Measurements from ENCODE around the gene SCO1.

SCO1 gene

GRCh38 chr17:10649602-10650001, 47.7 kb downstream of the SCO1 start:
- no peak for DNase-seq

DNA sequence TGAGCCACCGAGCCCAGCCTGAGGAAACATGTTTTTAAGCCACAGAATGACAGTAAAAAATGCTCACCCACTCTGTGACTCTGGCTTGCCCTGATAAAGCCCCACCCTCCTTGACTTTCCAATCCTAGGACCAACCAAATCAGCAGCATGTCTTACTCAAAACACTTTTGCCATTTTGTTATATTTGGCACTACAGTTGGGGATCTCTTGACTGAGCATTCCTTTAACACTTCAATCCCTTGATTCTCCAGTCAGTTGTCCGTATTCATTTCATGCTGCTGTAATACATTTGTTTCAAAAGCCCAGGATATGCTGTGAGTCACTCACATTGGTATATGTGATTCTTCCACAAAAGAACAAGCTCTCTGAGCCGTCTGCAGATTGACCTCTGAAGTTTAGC, 48.4 kb downstream of the SCO1 start:
- peak; percentile 61 for DNase-seq

DNA sequence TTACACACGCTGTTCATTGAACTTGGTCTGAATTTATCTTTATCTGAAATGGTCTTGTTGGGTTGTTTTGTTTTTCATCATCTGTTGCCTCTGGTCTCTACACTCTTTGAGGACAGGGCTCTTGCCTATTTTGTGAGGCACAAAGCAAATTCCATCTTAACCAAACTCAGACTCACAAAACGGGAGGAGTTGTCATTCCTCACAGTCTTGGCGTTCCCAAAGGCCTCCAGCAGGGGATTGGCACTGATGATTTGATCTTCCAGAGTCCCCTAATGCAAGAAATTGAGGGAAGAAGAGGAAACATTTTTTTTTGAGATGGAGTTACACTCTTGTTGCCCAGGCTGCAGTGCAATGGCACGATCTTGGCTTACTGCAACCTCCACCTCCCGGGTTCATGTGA, 49.0 kb downstream of the SCO1 start:
- DNase-seq, result no peak

DNA sequence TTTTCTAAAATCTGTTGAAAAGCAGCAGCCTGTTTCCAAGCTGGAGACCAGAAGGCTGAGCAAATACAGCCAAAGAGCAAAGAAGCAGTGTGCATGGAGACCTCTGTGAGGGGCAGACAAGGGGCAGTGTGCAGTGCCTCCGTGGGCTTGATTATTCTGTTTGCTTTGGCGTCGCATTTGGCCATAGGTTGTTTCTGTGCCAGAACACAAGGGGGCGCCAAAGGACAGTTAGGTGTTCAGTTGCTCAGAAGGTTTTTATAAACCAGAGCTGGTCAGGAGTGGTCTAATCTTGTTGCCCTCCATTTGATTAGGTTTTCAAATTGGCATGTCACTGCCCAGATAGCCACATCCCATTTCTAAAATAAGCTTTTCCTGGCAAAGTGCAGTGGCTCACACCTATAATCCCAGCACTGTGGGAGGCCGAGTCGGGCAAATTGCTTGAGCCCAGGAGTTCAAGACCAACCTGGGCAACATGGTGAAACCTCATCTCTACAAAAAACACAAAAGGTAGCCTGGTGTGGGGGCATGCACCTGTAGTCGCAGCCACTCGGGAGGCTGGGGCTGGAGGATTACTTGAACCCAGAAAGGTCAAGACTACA, 50.8 kb downstream of the SCO1 start:
- peak; percentile 75 for DNase-seq

DNA sequence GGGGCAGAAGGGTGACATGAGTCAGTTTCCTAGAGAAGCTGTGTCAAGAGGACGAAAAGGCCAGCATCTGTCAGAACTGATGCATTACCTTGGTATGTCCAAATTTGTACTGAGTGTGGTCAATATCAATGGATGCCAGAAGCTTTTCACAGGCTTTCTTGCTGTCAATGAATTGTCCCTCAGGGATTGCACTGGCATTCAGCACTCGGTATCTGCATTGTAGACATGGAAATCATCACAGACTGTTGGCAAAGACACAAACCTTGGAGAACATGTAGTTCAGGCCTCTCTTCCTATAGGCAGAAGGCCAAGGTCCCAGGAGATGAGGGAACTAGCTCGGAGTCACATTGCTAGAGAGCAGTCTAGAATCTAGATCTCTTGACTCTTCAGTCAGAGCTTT, 56.9 kb downstream of the SCO1 start:
- DNase-seq, result no peak

GRCh38 chr17:10638151-10638550, 59.2 kb downstream of the SCO1 start:
- DNase-seq, result no peak

- no peak for DNase-seq
Observed at GRCh38 chr17:10635290-10635689, 62.0 kb downstream of the SCO1 start.

GRCh38 chr17:10633738-10634379, 63.5 kb downstream of the SCO1 start:
- no peak for DNase-seq

- DNase-seq, result no peak
Observed at GRCh38 chr17:10631701-10632100, 65.6 kb downstream of the SCO1 start.

- DNase-seq, result peak; percentile 32
Observed at GRCh38 chr17:10631048-10631700, 66.2 kb downstream of the SCO1 start.

GRCh38 chr17:10629706-10630105, 67.6 kb downstream of the SCO1 start:
- no peak for DNase-seq

DNA sequence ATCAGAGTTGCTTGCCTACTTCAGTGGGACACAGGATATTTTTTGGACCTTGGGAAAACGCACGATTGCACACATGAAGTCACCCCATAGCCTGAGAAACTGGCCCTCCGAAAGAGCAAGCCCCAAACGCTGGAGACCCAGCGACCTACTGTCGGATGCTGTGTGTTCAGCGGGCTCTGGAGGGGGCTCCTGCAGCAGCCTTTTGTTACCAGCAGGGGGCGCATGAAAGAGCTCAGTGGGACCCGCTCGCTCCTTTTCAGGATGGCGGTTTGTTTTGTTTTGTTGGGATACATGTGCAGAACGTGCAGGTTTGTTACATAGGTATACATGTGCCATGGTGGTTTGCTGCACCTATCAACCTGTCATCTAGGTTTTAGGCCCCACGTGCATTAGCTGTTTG, 68.6 kb downstream of the SCO1 start:
- DNase-seq, result peak; percentile 16

DNA sequence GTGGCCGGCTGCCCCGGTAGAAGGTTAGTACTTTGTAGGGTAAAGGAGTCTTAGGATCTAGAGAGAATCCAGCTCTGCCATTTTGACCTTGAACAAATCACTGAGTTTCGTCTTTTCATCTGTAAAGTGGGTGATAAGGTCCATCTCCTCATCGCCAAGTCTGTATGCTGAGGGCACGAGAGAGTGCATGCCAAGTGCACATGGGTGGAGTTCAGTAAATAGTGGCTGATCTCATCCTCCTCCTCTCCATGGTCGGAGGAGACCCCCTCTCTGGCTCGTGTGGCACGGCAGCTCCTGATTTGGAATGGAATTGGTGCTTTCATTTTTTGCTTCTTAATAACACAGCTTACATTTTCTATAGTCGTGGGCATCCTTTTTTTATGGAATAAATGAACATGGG, 70.9 kb downstream of the SCO1 start:
- no peak for DNase-seq

DNA sequence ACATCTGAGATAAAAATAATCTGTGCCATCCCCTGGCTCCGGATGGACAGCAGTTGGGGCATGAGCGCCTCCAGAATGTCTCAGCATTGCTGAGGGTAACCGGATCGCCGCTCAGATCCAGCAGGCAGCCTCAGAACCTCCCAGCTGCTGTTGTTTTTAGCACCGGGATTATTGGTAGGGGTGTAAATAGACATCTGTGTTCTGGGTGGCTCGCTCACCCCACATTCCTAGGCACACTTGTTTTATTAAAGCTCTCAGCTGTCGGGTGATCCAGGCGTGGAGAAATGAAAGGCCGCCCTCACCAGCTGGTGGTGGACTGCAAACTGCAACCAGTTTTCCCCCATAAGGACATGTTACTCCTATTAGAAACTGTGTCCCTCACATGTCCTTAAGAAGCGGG, 72.4 kb downstream of the SCO1 start:
- DNase-seq, result no peak

GRCh38 chr17:10623737-10624338, 73.5 kb downstream of the SCO1 start:
- no peak for DNase-seq

GRCh38 chr17:10622617-10623485, 74.5 kb downstream of the SCO1 start:
- DNase-seq, result no peak

Measured in hematopoietic multipotent progenitor cell treated with erythropoietin and hydrocortisone succinate and interleukin-3 and kit ligand, for 8 days (in vitro differentiated cells).